NT2/D1 (cell line): ENCODE measurements around the gene PPIE.

Experiments used
- DNase-seq: peaks from one replicate; pipeline ENCODE4 v3.0.0-alpha.2; 2011; ENCODE audit warnings: low read depth, low spot score
- H3K27me3 ChIP-seq: 2 replicates; pipeline ENCODE4 v1.6.0; 2011; ENCODE audit warnings: mild to moderate bottlenecking; ENCODE audit not compliant: insufficient read length, insufficient read depth
- H3K36me3 ChIP-seq: 2 replicates; pipeline ENCODE4 v1.6.1; 2011; ENCODE audit warnings: mild to moderate bottlenecking, low read length, mixed read lengths; ENCODE audit not compliant: insufficient read depth, insufficient read length
- H3K4me1 ChIP-seq: 2 replicates; pipeline ENCODE4 v1.5.1; 2011; ENCODE audit not compliant: insufficient read depth, insufficient read length
- H3K4me3 ChIP-seq: 2 replicates; pipeline ENCODE4 v1.5.1; 2011; ENCODE audit warnings: low read depth; ENCODE audit not compliant: insufficient read length
- H3K9ac ChIP-seq: 2 replicates; pipeline ENCODE4 v1.6.0; 2011; ENCODE audit warnings: low read depth; ENCODE audit not compliant: insufficient read length
- H3K9me3 ChIP-seq: 2 replicates; pipeline ENCODE4 v1.5.1; 2011; ENCODE audit warnings: mild to moderate bottlenecking, low read length; ENCODE audit not compliant: insufficient read depth
- SUZ12 ChIP-seq: IDR thresholded peaks from 2 replicates; pipeline ENCODE4 v1.6.1; 2011; ENCODE audit not compliant: insufficient read length, insufficient read depth; ENCODE audit errors: extremely low read depth
- YY1 ChIP-seq: IDR thresholded peaks from 2 replicates; pipeline ENCODE4 v1.6.1; 2011; ENCODE audit not compliant: insufficient read length, insufficient read depth
- ZNF274 ChIP-seq: IDR thresholded peaks from 2 replicates; pipeline ENCODE4 v1.6.1; 2011; ENCODE audit warnings: mild to moderate bottlenecking, low read depth, low read length

The PPIE gene

DNA sequence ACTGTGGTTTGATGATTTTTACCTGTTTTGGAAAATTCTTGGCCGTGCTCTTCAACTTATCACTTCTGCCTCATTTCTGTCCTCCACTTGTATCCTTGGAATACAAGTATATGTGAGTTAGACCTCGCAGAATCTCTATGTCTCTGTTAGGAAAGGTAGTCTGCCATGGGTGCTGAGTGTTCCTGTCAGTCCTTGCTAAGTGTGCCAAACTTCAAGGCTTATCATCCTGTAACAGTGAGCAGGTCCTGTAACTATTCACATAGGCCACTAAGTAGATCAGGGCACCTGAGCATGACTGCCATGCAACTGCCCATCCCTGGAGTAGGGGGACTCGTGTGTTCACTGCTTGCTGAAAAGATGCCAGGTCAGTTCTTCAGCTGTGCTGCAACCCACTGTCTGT, 74.2 kb downstream of the PPIE start:
- TF ChIP-seq SUZ12 (no peak), YY1 (no peak), ZNF274 (no peak)
- DNase-seq = no peak
- Histone ChIP-seq H3K27me3 (peaks cover 3% of the 10 kb centered on the region), H3K4me3 (no peak overlapping the region), H3K4me1 (peaks cover 1% of the 10 kb centered on the region), H3K9me3 (no peaks in the 10 kb centered on the region), H3K36me3 (no peaks in the 10 kb centered on the region), H3K9ac (no peak overlapping the region)
